Gastroesophageal sphincter (tissue), 4 donors: ENCODE data around the gene CACNG7. TPM values are rescaled to one million over a fixed set of nuclear protein-coding genes. Genes with fewer than 3 reads are reported as not detected.

Source experiments
- ATAC-seq: fragments of 150-250 bp; one replicate; pipeline ENCODE4 v1.9.1; 2016; ENCODE audit warnings: mild to moderate bottlenecking, moderate library complexity
- H3K27ac ChIP-seq, 4 donors: fragments of 200-600 bp; sonication (generic) in 3 of 4; 1 replicate in 3 of 4; 2 replicates in 1 of 4; pipeline ENCODE4 v1.5.1; 2016 to 2019
- H3K27me3 ChIP-seq: fragments of 200-600 bp; sonication (generic); one replicate; pipeline ENCODE4 v1.5.1; 2019
- H3K36me3 ChIP-seq, 2 donors: fragments of 200-600 bp; sonication (generic); one replicate each; pipeline ENCODE4 v1.5.1; 2019; ENCODE audit warnings: control low read depth in 1 of 2
- H3K4me1 ChIP-seq, 3 donors: fragments of 200-600 bp; sonication (generic); 1 replicate in 2 of 3; 2 replicates in 1 of 3; pipeline ENCODE4 v1.5.1; 2016 to 2019; ENCODE audit warnings: control low read depth in 2 of 3
- H3K4me3 ChIP-seq, 2 donors: fragments of 200-600 bp; sonication (generic); one replicate each; pipeline ENCODE4 v1.5.1; 2019; ENCODE audit warnings: mild to moderate bottlenecking in 1 of 2, moderate library complexity in 1 of 2
- H3K9me3 ChIP-seq, 3 donors: fragments of 200-600 bp; sonication (generic); one replicate each; pipeline ENCODE4 v1.5.1; 2017 to 2019; ENCODE audit warnings: control low read depth in 2 of 3
- CTCF ChIP-seq, 4 experiments: fragments of 200-600 bp in 2 of 4; fragments of 450-650 bp in 2 of 4; sonication (generic) in 1 of 4; IDR thresholded peaks; one replicate each; pipeline ENCODE4 v1.5.1; 2017 to 2019; ENCODE audit warnings: antibody characterized with exemption in 4 of 4, mild to moderate bottlenecking in 2 of 4, moderate library complexity in 2 of 4
- EP300 ChIP-seq: sonication (generic); formaldehyde crosslinking; IDR thresholded peaks from one replicate; pipeline ENCODE4 v1.6.1; 2017; ENCODE audit warnings: antibody characterized with exemption, mild to moderate bottlenecking
- POLR2A ChIP-seq, 2 donors: fragments of 450-650 bp; IDR thresholded peaks; one replicate each; pipeline ENCODE4 v1.6.1; 2017; ENCODE audit warnings: antibody characterized with exemption in 2 of 2, mild to moderate bottlenecking in 2 of 2, moderate library complexity in 1 of 2
- POLR2AphosphoS5 ChIP-seq: sonication (generic); formaldehyde crosslinking; IDR thresholded peaks from one replicate; pipeline ENCODE4 v1.6.1; 2017; ENCODE audit warnings: antibody characterized with exemption
- WGBS, 2 donors: methylation state at CpG; one replicate each; pipeline ENCODE4 v1.1.5; 2018; ENCODE audit warnings: low coverage in 1 of 2; 5-methylcytosine and 5-hydroxymethylcytosine counted together
- total RNA-seq, 4 donors: library from RNA; depleted of rRNA; stranded (reverse); fragments of >200 nt; gene quantifications; one replicate each; pipeline ENCODE4 v1.1.0, GENCODE V29; 2016

Gene CACNG7
- total RNA-seq, 4 donors from 2014 or later: not detected

GRCh38 chr19:53892981-53893325 lies 16.1 kb upstream of the CACNG7 start:
- no peak overlapping the region for H3K27ac ChIP-seq
- WGBS, 2 donors: 41 to 65% methylated on average over 3 to 5 of the region's 8 CpGs
- TF ChIP-seq POLR2AphosphoS5: no peak
- TF ChIP-seq CTCF (IDR thresholded peaks at IDR 0.05): no peak
- TF ChIP-seq EP300: no peak
- no peak for TF ChIP-seq POLR2A (IDR thresholded peaks at IDR 0.05)
- no peaks in the 10 kb centered on the region for H3K36me3 ChIP-seq
- peaks cover 86% of the 10 kb centered on the region for H3K27me3 ChIP-seq
- no peak overlapping the region for H3K4me3 ChIP-seq
- H3K4me1 ChIP-seq: peaks cover 0 to 8% (median 3%) of the 10 kb centered on the region in 3 donors
- no peak for ATAC-seq
- no peaks in the 10 kb centered on the region for H3K9me3 ChIP-seq

GRCh38 chr19:53894707-53895106 lies 14.4 kb upstream of the CACNG7 start:
- Histone ChIP-seq H3K36me3 (no peaks in the 10 kb centered on the region), H3K27ac (no peak overlapping the region), H3K4me1 (peaks cover 0 to 12% (median 3%) of the 10 kb centered on the region in 3 donors), H3K9me3 (no peaks in the 10 kb centered on the region), H3K27me3 (peaks cover 99% of the 10 kb centered on the region), H3K4me3 (no peak overlapping the region)
- 62 to 73% methylated on average over 4 to 9 of the region's 9 CpGs for WGBS, 2 donors
- TF ChIP-seq POLR2A (IDR thresholded peaks at IDR 0.05) (no peak), CTCF (IDR thresholded peaks at IDR 0.05) (no peak), POLR2AphosphoS5 (no peak), EP300 (no peak)
- ATAC-seq: no peak

- peaks cover 99% of the 10 kb centered on the region for H3K27me3 ChIP-seq
- no peak for TF ChIP-seq EP300
- TF ChIP-seq POLR2A (IDR thresholded peaks at IDR 0.05): no peak
- no peak for TF ChIP-seq POLR2AphosphoS5
- no peak for TF ChIP-seq CTCF (IDR thresholded peaks at IDR 0.05)
Measured at GRCh38 chr19:53896682-53897081, 12.4 kb upstream of the CACNG7 start.

DNA sequence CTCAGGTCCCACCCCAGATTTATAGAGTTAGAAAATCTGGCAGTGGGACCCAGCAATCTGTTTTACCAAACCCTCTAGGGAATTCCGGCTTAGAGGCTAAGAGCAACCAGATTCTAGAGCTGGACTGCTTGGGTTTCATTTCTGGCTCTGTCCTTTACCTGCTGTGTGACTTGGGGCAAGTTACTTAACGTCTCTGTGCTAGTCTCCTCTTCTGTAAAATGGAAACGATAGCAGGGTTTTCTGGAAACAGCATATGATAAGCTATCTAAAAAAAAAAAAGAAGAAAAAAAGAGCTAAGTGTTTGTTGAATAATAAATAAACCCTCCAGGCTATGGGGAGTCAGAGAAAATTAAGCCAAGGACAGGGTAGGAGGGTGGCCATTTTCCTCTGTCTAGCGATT lies 11.6 kb upstream of the CACNG7 start:
- 45 to 53% methylated on average over 1 to 4 of the region's 4 CpGs for WGBS, 2 donors
- Histone ChIP-seq H3K27ac (no peak overlapping the region), H3K36me3 (no peaks in the 10 kb centered on the region), H3K9me3 (no peaks in the 10 kb centered on the region), H3K4me3 (no peak overlapping the region), H3K27me3 (peaks cover 98% of the 10 kb centered on the region), H3K4me1 (peaks cover 0 to 7% (median 0%) of the 10 kb centered on the region in 3 donors)
- no peak for TF ChIP-seq EP300
- TF ChIP-seq POLR2A (IDR thresholded peaks at IDR 0.05): no peak
- no peak for TF ChIP-seq CTCF (IDR thresholded peaks at IDR 0.05)
- TF ChIP-seq POLR2AphosphoS5: no peak
- no peak for ATAC-seq

More at GRCh38 chr19:53896682-53897081, 12.4 kb upstream of the CACNG7 start:
- WGBS, 2 donors: 28 to 37% methylated on average over 2 to 3 of the region's 4 CpGs
- Histone ChIP-seq H3K36me3 (no peaks in the 10 kb centered on the region), H3K9me3 (no peaks in the 10 kb centered on the region), H3K27ac (no peak overlapping the region), H3K4me1 (peaks cover 0 to 7% (median 0%) of the 10 kb centered on the region in 3 donors), H3K4me3 (no peak overlapping the region)
- no peak for ATAC-seq

DNA sequence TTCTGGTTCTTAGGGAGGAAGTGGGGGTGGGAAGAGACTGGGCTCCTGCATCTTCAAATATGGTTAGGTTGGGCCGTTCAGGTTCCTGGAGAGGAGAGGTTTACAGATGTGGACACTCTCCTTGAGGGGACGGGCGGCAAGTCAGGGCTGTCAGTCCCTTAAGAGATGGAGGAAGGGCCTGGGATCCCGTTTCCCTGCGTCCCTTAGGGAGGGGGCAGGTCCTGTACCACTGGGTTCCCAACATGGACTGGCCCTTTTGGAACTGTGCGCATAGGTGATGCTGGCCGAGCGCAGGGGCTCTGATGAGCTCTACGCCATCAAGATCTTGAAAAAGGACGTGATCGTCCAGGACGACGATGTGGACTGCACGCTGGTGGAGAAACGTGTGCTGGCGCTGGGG lies 10.9 kb upstream of the CACNG7 start:
- Histone ChIP-seq H3K9me3 (no peaks in the 10 kb centered on the region), H3K4me3 (no peak overlapping the region), H3K4me1 (peaks cover 0 to 7% (median 0%) of the 10 kb centered on the region in 3 donors), H3K27ac (no peak overlapping the region), H3K27me3 (peaks cover 99% of the 10 kb centered on the region), H3K36me3 (no peaks in the 10 kb centered on the region)
- WGBS, 2 donors: no CpG with 5 or more reads among the region's 16 CpGs
- no peak for TF ChIP-seq EP300
- no peak for ATAC-seq
